ENCODE results near the gene ZNF579.

The ZNF579 gene

GRCh38 chr19:55549500-55550320, 30.9 kb downstream of the ZNF579 start:
- H3K36me3 ChIP-seq (ENCODE audit: insufficient read depth, insufficient read length, low read length) = no peaks in the 10 kb centered on the region
- peaks cover 21% of the 10 kb centered on the region for H3K27me3 ChIP-seq (ENCODE audit: insufficient read depth, insufficient read length)
- H3K9me3 ChIP-seq (ENCODE audit: insufficient read depth, low read length) = no peaks in the 10 kb centered on the region
- peak overlapping the region; percentile 22 for H3K9ac ChIP-seq (ENCODE audit: insufficient read length, low read depth)
- peak overlapping the region; percentile 58 for H3K4me3 ChIP-seq (ENCODE audit: insufficient read length, low read depth)
- no peak for DNase-seq (ENCODE audit: low read depth, low spot score)
- no peak for TF ChIP-seq ZNF274 (IDR thresholded peaks at IDR 0.05; ENCODE audit: low read depth, low read length)
- no peak for TF ChIP-seq YY1 (IDR thresholded peaks at IDR 0.05; ENCODE audit: insufficient read depth, insufficient read length)
- no peak for TF ChIP-seq SUZ12 (IDR thresholded peaks at IDR 0.05; ENCODE audit: extremely low read depth, insufficient read depth, insufficient read length)
- peaks cover 4% of the 10 kb centered on the region for H3K4me1 ChIP-seq (ENCODE audit: insufficient read depth, insufficient read length)

- H3K4me3 ChIP-seq (ENCODE audit: insufficient read length, low read depth) = no peak overlapping the region
- H3K4me1 ChIP-seq (ENCODE audit: insufficient read depth, insufficient read length) = peaks cover 2% of the 10 kb centered on the region
- H3K9me3 ChIP-seq (ENCODE audit: insufficient read depth, low read length) = no peaks in the 10 kb centered on the region
- peaks cover 6% of the 10 kb centered on the region for H3K27me3 ChIP-seq (ENCODE audit: insufficient read depth, insufficient read length)
- no peak for DNase-seq (ENCODE audit: low read depth, low spot score)
- H3K36me3 ChIP-seq (ENCODE audit: insufficient read depth, insufficient read length, low read length) = no peaks in the 10 kb centered on the region
- TF ChIP-seq ZNF274 (IDR thresholded peaks at IDR 0.05; ENCODE audit: low read depth, low read length) (no peak), SUZ12 (IDR thresholded peaks at IDR 0.05; ENCODE audit: extremely low read depth, insufficient read depth, insufficient read length) (no peak), YY1 (IDR thresholded peaks at IDR 0.05; ENCODE audit: insufficient read depth, insufficient read length) (no peak)
- no peak overlapping the region for H3K9ac ChIP-seq (ENCODE audit: insufficient read length, low read depth)
Observed at GRCh38 chr19:55546822-55547614, 33.6 kb downstream of the ZNF579 start.

GRCh38 chr19:55546011-55546410, 34.6 kb downstream of the ZNF579 start:
- no peaks in the 10 kb centered on the region for H3K36me3 ChIP-seq (ENCODE audit: insufficient read depth, insufficient read length, low read length)
- no peak for DNase-seq (ENCODE audit: low read depth, low spot score)
- H3K27me3 ChIP-seq (ENCODE audit: insufficient read depth, insufficient read length) = peaks cover under 1% of the 10 kb centered on the region
- H3K9me3 ChIP-seq (ENCODE audit: insufficient read depth, low read length) = no peaks in the 10 kb centered on the region
- H3K4me3 ChIP-seq (ENCODE audit: insufficient read length, low read depth) = no peak overlapping the region
- peak overlapping the region; percentile 47 for H3K9ac ChIP-seq (ENCODE audit: insufficient read length, low read depth)
- no peak for TF ChIP-seq YY1 (IDR thresholded peaks at IDR 0.05; ENCODE audit: insufficient read depth, insufficient read length)
- no peak for TF ChIP-seq SUZ12 (IDR thresholded peaks at IDR 0.05; ENCODE audit: extremely low read depth, insufficient read depth, insufficient read length)
- no peak for TF ChIP-seq ZNF274 (IDR thresholded peaks at IDR 0.05; ENCODE audit: low read depth, low read length)
- peaks cover 2% of the 10 kb centered on the region for H3K4me1 ChIP-seq (ENCODE audit: insufficient read depth, insufficient read length)

- Histone ChIP-seq H3K4me3 (ENCODE audit: insufficient read length, low read depth) (no peak within 1 kb of the TSS), H3K9me3 (ENCODE audit: insufficient read depth, low read length) (no peaks in the 10 kb centered on the region), H3K9ac (ENCODE audit: insufficient read length, low read depth) (peak within 1 kb of the TSS; percentile 47), H3K27me3 (ENCODE audit: insufficient read depth, insufficient read length) (no peaks in the 10 kb centered on the region), H3K36me3 (ENCODE audit: insufficient read depth, insufficient read length, low read length) (no peaks in the 10 kb centered on the region), H3K4me1 (ENCODE audit: insufficient read depth, insufficient read length) (peaks cover 2% of the 10 kb centered on the region)
- DNase-seq (ENCODE audit: low read depth, low spot score) = no peak
- TF ChIP-seq SUZ12 (IDR thresholded peaks at IDR 0.05; ENCODE audit: extremely low read depth, insufficient read depth, insufficient read length) (no peak), ZNF274 (IDR thresholded peaks at IDR 0.05; ENCODE audit: low read depth, low read length) (no peak), YY1 (IDR thresholded peaks at IDR 0.05; ENCODE audit: insufficient read depth, insufficient read length) (no peak)
Observed at GRCh38 chr19:55545443-55545842, 35.2 kb downstream of the ZNF579 start, which contains the start of gene SBK3. TSS of gene SBK3 (minus strand) at chr19:55545543. CDS start at chr19:55545543, 0 bp downstream.

GRCh38 chr19:55544776-55545439, 35.7 kb downstream of the ZNF579 start:
- no peaks in the 10 kb centered on the region for H3K36me3 ChIP-seq (ENCODE audit: insufficient read depth, insufficient read length, low read length)
- H3K27me3 ChIP-seq (ENCODE audit: insufficient read depth, insufficient read length) = no peaks in the 10 kb centered on the region
- H3K9ac ChIP-seq (ENCODE audit: insufficient read length, low read depth) = no peak overlapping the region
- H3K4me3 ChIP-seq (ENCODE audit: insufficient read length, low read depth) = no peak overlapping the region
- H3K4me1 ChIP-seq (ENCODE audit: insufficient read depth, insufficient read length) = peaks cover 2% of the 10 kb centered on the region
- DNase-seq (ENCODE audit: low read depth, low spot score) = no peak
- no peaks in the 10 kb centered on the region for H3K9me3 ChIP-seq (ENCODE audit: insufficient read depth, low read length)
- TF ChIP-seq ZNF274 (IDR thresholded peaks at IDR 0.05; ENCODE audit: low read depth, low read length) (no peak), YY1 (IDR thresholded peaks at IDR 0.05; ENCODE audit: insufficient read depth, insufficient read length) (no peak), SUZ12 (IDR thresholded peaks at IDR 0.05; ENCODE audit: extremely low read depth, insufficient read depth, insufficient read length) (no peak)

- no peaks in the 10 kb centered on the region for H3K36me3 ChIP-seq (ENCODE audit: insufficient read depth, insufficient read length, low read length)
- no peaks in the 10 kb centered on the region for H3K27me3 ChIP-seq (ENCODE audit: insufficient read depth, insufficient read length)
- TF ChIP-seq ZNF274 (IDR thresholded peaks at IDR 0.05; ENCODE audit: low read depth, low read length) = no peak
- TF ChIP-seq SUZ12 (IDR thresholded peaks at IDR 0.05; ENCODE audit: extremely low read depth, insufficient read depth, insufficient read length) = no peak
- no peak for TF ChIP-seq YY1 (IDR thresholded peaks at IDR 0.05; ENCODE audit: insufficient read depth, insufficient read length)
- H3K4me1 ChIP-seq (ENCODE audit: insufficient read depth, insufficient read length) = peaks cover 5% of the 10 kb centered on the region
- DNase-seq (ENCODE audit: low read depth, low spot score) = no peak
- no peak overlapping the region for H3K9ac ChIP-seq (ENCODE audit: insufficient read length, low read depth)
- H3K9me3 ChIP-seq (ENCODE audit: insufficient read depth, low read length) = no peaks in the 10 kb centered on the region
- no peak overlapping the region for H3K4me3 ChIP-seq (ENCODE audit: insufficient read length, low read depth)
Observed at GRCh38 chr19:55544014-55544413, 36.6 kb downstream of the ZNF579 start.

Measured in NT2/D1 (cell line).